IMR-90 (cell line): ENCODE measurements around the gene LUC7L3. TPM values are rescaled to one million over a fixed set of nuclear protein-coding genes. Genes with fewer than 3 reads are reported as not detected.

Source experiments
- ATAC-seq: fragments of 200-7000 bp; cut with Tn5 transposase; 2 replicates; pipeline ENCODE4 v1.9.1; 2020; ENCODE audit warnings: low read depth, mild to moderate bottlenecking, moderate library complexity
- BruUV-seq: library from RNA; stranded (reverse); fragments of 400-500 nt; replicated peaks from 2 replicates; lab custom pipeline; 2021; lab: Mats Ljungman, UMichigan
- CTCF ChIA-PET: fragments of 300-600 bp; formaldehyde crosslinking; extraction: SDS; loops from one replicate; lab custom pipeline; 2021; ENCODE audit warnings: antibody characterized with exemption; lab: Yijun Ruan, JAX
- POLR2A ChIA-PET: fragments of 300-600 bp; sonication (Branson Sonifier 250); formaldehyde crosslinking; loops from one replicate; lab custom pipeline; 2022; ENCODE audit warnings: antibody characterized with exemption; ENCODE audit not compliant: unreplicated experiment; lab: Charles Lee
- DNase-seq: peaks from one replicate; pipeline ENCODE4 v3.0.0; 2013
- H2AFZ ChIP-seq: replicated peaks from 2 replicates; pipeline ENCODE3; 2013; ENCODE audit warnings: low read length, mild to moderate bottlenecking; ENCODE audit not compliant: poor library complexity
- H2AK5ac ChIP-seq: 2 replicates; pipeline ENCODE4 v1.6.1; 2013; ENCODE audit warnings: low read depth, low read length, inconsistent platforms
- H2AK9ac ChIP-seq: replicated peaks from 2 replicates; pipeline ENCODE3; 2013; ENCODE audit warnings: mild to moderate bottlenecking, low read depth, low read length, moderate library complexity; ENCODE audit not compliant: poor library complexity
- H2BK120ac ChIP-seq: 2 replicates; pipeline ENCODE4 v1.6.1; 2013; ENCODE audit warnings: low read depth, low read length, inconsistent platforms
- H2BK15ac ChIP-seq: 3 replicates; pipeline ENCODE4 v1.6.1; 2013; ENCODE audit warnings: low read depth, low read length, inconsistent platforms
- H2BK20ac ChIP-seq: 2 replicates; pipeline ENCODE4 v1.6.1; 2013; ENCODE audit warnings: low read depth, mild to moderate bottlenecking, inconsistent platforms, low read length, moderate library complexity
- H2BK5ac ChIP-seq: 2 replicates; pipeline ENCODE4 v1.6.1; 2013; ENCODE audit warnings: mild to moderate bottlenecking, low read depth, low read length, inconsistent platforms; ENCODE audit not compliant: poor library complexity, severe bottlenecking
- H3K14ac ChIP-seq: replicated peaks from 2 replicates; pipeline ENCODE4 v1.6.1; 2013; ENCODE audit warnings: low read depth, low read length, inconsistent platforms
- H3K18ac ChIP-seq: 2 replicates; pipeline ENCODE4 v1.6.1; 2013; ENCODE audit warnings: low read depth, low read length, control low read depth
- H3K23ac ChIP-seq: 2 replicates; pipeline ENCODE4 v1.6.1; 2013; ENCODE audit warnings: low read depth, low read length, inconsistent platforms
- H3K27ac ChIP-seq: 2 replicates; pipeline ENCODE4 v1.5.1; 2013; ENCODE audit warnings: mild to moderate bottlenecking, control low read depth, low read length; ENCODE audit not compliant: insufficient read depth
- H3K27me3 ChIP-seq: 2 replicates; pipeline ENCODE4 v1.6.1; 2013; ENCODE audit warnings: low read length; ENCODE audit not compliant: control insufficient read depth, insufficient read depth
- H3K36me3 ChIP-seq: 2 replicates; pipeline ENCODE4 v1.6.1; 2013; ENCODE audit warnings: low read length, mixed read lengths; ENCODE audit not compliant: control insufficient read depth, insufficient read depth
- H3K4ac ChIP-seq: 2 replicates; pipeline ENCODE4 v1.6.1; 2013; ENCODE audit warnings: low read depth, low read length, inconsistent platforms
- H3K4me1 ChIP-seq: 2 replicates; pipeline ENCODE4 v1.6.1; 2013; ENCODE audit warnings: low read length, mixed read lengths; ENCODE audit not compliant: control insufficient read depth, insufficient read depth
- H3K4me2 ChIP-seq: 2 replicates; pipeline ENCODE4 v1.6.1; 2013; ENCODE audit warnings: low read depth, mild to moderate bottlenecking, control low read depth, low read length, moderate library complexity
- H3K4me3 ChIP-seq: 2 replicates; pipeline ENCODE4 v1.5.1; 2013; ENCODE audit warnings: low read depth, mild to moderate bottlenecking, control low read depth, low read length, moderate library complexity; ENCODE audit not compliant: insufficient read depth
- H3K56ac ChIP-seq: 2 replicates; pipeline ENCODE4 v1.6.1; 2013; ENCODE audit warnings: low read length, inconsistent platforms; ENCODE audit not compliant: insufficient read depth; ENCODE audit errors: extremely low read depth
- H3K79me1 ChIP-seq, 2 experiments: 2 replicates each; pipeline ENCODE4 v1.6.1; 2013; ENCODE audit warnings: low read length in 2 of 2, inconsistent platforms in 1 of 2, low read depth in 1 of 2
- H3K9ac ChIP-seq: 2 replicates; pipeline ENCODE4 v1.6.1; 2013; ENCODE audit warnings: low read depth, low read length, control low read depth
- H3K9me1 ChIP-seq: 2 replicates; pipeline ENCODE4 v1.6.1; 2013; ENCODE audit warnings: low read length, inconsistent platforms; ENCODE audit not compliant: insufficient read depth
- H3K9me3 ChIP-seq: 2 replicates; pipeline ENCODE4 v1.6.1; 2013; ENCODE audit warnings: low read length; ENCODE audit not compliant: control insufficient read depth, insufficient read depth
- H4K20me1 ChIP-seq: 2 replicates; pipeline ENCODE4 v1.6.1; 2013; ENCODE audit warnings: low read length, inconsistent platforms; ENCODE audit not compliant: insufficient read depth
- H4K5ac ChIP-seq: 2 replicates; pipeline ENCODE4 v1.6.1; 2013; ENCODE audit warnings: mild to moderate bottlenecking, low read depth, low read length, control low read depth
- H4K8ac ChIP-seq, 2 experiments: 2 replicates each; pipeline ENCODE4 v1.6.1; 2013; ENCODE audit warnings: low read depth in 2 of 2, low read length in 2 of 2, control low read depth in 1 of 2, inconsistent platforms in 1 of 2
- H4K91ac ChIP-seq: 2 replicates; pipeline ENCODE4 v1.6.1; 2013; ENCODE audit warnings: low read depth, low read length, inconsistent platforms; ENCODE audit not compliant: insufficient read depth
- BHLHE40 ChIP-seq: fragments of 150-350 bp; IDR thresholded peaks from 2 replicates; pipeline ENCODE4 v1.6.1; 2016; ENCODE audit warnings: mild to moderate bottlenecking, low read depth, low read length
- CEBPB ChIP-seq: IDR thresholded peaks from 2 replicates; pipeline ENCODE4 v1.6.1; 2012; ENCODE audit warnings: low read depth, low read length, improper control_type of control experiment
- CHD1 ChIP-seq: IDR thresholded peaks from 2 replicates; pipeline ENCODE4 v1.6.1; 2012; ENCODE audit warnings: low read depth, low read length, improper control_type of control experiment
- FOS ChIP-seq: fragments of 150-350 bp; IDR thresholded peaks from 2 replicates; pipeline ENCODE4 v1.6.1; 2016; ENCODE audit warnings: low read depth, low read length
- MAFK ChIP-seq: IDR thresholded peaks from 2 replicates; pipeline ENCODE4 v1.6.1; 2012; ENCODE audit warnings: low read depth, low read length, improper control_type of control experiment
- MAZ ChIP-seq: IDR thresholded peaks from 2 replicates; pipeline ENCODE4 v1.6.1; 2012; ENCODE audit warnings: low read depth, mild to moderate bottlenecking, low read length, improper control_type of control experiment, moderate library complexity, borderline replicate concordance
- MXI1 ChIP-seq: IDR thresholded peaks from 2 replicates; pipeline ENCODE4 v1.6.1; 2012; ENCODE audit warnings: low read depth, mild to moderate bottlenecking, low read length, moderate library complexity, borderline replicate concordance
- POLR2A ChIP-seq: IDR thresholded peaks from 2 replicates; pipeline ENCODE4 v1.6.1; 2012; ENCODE audit warnings: mild to moderate bottlenecking, low read depth, low read length
- RAD21 ChIP-seq: IDR thresholded peaks from 2 replicates; pipeline ENCODE4 v1.6.1; 2012; ENCODE audit warnings: low read length, improper control_type of control experiment
- RCOR1 ChIP-seq: IDR thresholded peaks from 2 replicates; pipeline ENCODE4 v1.6.1; 2012; ENCODE audit warnings: mild to moderate bottlenecking, low read length, improper control_type of control experiment; ENCODE audit not compliant: insufficient replicate concordance
- RFX5 ChIP-seq: IDR thresholded peaks from 2 replicates; pipeline ENCODE4 v1.8.0; 2012; ENCODE audit warnings: low read depth, mild to moderate bottlenecking, low read length, moderate library complexity
- WGBS, 2 experiments: methylation state at CpG; one replicate each; pipeline versions ENCODE4 v1.1.5 to v1.1.7; 2013; ENCODE audit warnings: missing lambda C conversion rate in 2 of 2; ENCODE audit not compliant: insufficient read length in 1 of 2; ENCODE audit errors: extremely low coverage in 2 of 2; 5-methylcytosine and 5-hydroxymethylcytosine counted together
- dilution Hi-C: fragments of 300-500 bp; cut with HindIII; formaldehyde crosslinking; loops from one replicate; pipeline ENCODE4 v1.14.3; 2018; ENCODE audit warnings: low sequenced_read_pairs; ENCODE audit not compliant: unreplicated experiment
- in situ Hi-C: fragments of 300-500 bp; cut with MboI; formaldehyde crosslinking; loops from 3 replicates; pipeline ENCODE4 v1.14.3; 2019; ENCODE audit warnings: low sequenced_read_pairs, inconsistent platforms, mixed read lengths
- intact Hi-C: fragments of 100-400 bp; cut with micrococcal nuclease; formaldehyde crosslinking; loops from 2 replicates; pipeline ENCODE4 v1.10.0; 2022
- polyA plus RNA-seq, 3 experiments: library from polyadenylated mRNA; depleted of rRNA; stranded (reverse); fragments of >200 nt; gene quantifications; 2 replicates each; pipeline ENCODE4 v1.2.3, GENCODE V29; 2012; ENCODE audit warnings: low replicate concordance in 1 of 3
- total RNA-seq: library from RNA; depleted of rRNA; stranded (reverse); fragments of >200 nt; gene quantifications from 2 replicates; pipeline ENCODE4 v1.2.3, GENCODE V29; 2012
- TF ChIP-seq, protein P1 (sequence below): conservative IDR thresholded peaks from 2 replicates; pipeline ENCODE4 v1.5.1; 2012; ENCODE audit warnings: mild to moderate bottlenecking, low read depth, low read length, improper control_type of control experiment
- TF ChIP-seq, protein P2 (sequence below): fragments of 150-350 bp; IDR thresholded peaks from 2 replicates; pipeline ENCODE4 v1.6.1; 2016; ENCODE audit warnings: low read depth, mild to moderate bottlenecking, low read length, moderate library complexity, borderline replicate concordance

The LUC7L3 gene
- total and polyA plus RNA-seq, 2 of the 4 experiments (the other 2 are of a cell fraction): 17.7 to 44.7 TPM

DNA sequence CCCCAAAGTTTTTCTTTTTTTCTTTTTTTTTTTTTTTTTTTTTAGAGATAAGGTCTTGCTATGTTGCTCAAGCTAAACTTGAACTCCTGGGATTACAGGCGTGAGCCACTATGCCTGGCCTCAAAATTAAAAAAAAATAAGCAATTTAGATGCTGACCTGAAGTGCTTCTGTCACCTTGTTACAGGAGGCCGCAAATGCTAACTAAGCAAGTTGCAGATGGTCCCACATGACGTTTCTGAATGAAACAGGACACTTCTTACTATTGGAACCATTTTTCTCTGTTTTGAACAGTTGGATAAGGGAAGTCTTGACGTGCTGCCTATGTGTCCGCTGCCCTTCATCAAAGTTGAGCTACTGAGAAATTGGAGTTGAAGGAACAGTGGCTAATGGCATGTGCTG, 39.1 kb downstream of the LUC7L3 start:
- no TSS peak for BruUV-seq
- no peak for ATAC-seq
- intact Hi-C loops (no loop called here), dilution Hi-C loops (no loop called here), in situ Hi-C loops (no loop called here)
- Histone ChIP-seq H4K5ac (no peak overlapping the region), H3K27ac (no peak overlapping the region), H3K14ac (no peak overlapping the region), H2BK15ac (no peak overlapping the region), H3K4me1 (no peaks in the 10 kb centered on the region), H3K9me1 (peaks cover 3% of the 10 kb centered on the region; the same call in 1 of the 2 replicates), H2BK120ac (no peak overlapping the region), H3K4me3 (no peak overlapping the region), H3K9ac (no peak overlapping the region), H3K9me3 (no peaks in the 10 kb centered on the region), H2AK5ac (no peak overlapping the region), H3K36me3 (peaks cover 4% of the 10 kb centered on the region), H2BK5ac (no peak overlapping the region), H4K91ac (no peak overlapping the region), H3K4me2 (no peak overlapping the region), H3K23ac (no peak overlapping the region), H3K56ac (no peak overlapping the region), H3K79me1 (no peaks in the 10 kb centered on the region), H4K8ac (no peak overlapping the region), H4K20me1 (0 out of 2 replicates have a peak, but pooled peaks cover 3% of the 10 kb centered on the region), H2AFZ (no peak overlapping the region), H3K27me3 (no peaks in the 10 kb centered on the region), H3K4ac (no peak overlapping the region), H3K18ac (no peak overlapping the region), H2BK20ac (no peak overlapping the region), H2AK9ac (no peak overlapping the region)
- no peak for DNase-seq
- ChIA-PET POLR2A (no interaction called here), CTCF (no interaction called here)
- TF ChIP-seq, protein P1, sequence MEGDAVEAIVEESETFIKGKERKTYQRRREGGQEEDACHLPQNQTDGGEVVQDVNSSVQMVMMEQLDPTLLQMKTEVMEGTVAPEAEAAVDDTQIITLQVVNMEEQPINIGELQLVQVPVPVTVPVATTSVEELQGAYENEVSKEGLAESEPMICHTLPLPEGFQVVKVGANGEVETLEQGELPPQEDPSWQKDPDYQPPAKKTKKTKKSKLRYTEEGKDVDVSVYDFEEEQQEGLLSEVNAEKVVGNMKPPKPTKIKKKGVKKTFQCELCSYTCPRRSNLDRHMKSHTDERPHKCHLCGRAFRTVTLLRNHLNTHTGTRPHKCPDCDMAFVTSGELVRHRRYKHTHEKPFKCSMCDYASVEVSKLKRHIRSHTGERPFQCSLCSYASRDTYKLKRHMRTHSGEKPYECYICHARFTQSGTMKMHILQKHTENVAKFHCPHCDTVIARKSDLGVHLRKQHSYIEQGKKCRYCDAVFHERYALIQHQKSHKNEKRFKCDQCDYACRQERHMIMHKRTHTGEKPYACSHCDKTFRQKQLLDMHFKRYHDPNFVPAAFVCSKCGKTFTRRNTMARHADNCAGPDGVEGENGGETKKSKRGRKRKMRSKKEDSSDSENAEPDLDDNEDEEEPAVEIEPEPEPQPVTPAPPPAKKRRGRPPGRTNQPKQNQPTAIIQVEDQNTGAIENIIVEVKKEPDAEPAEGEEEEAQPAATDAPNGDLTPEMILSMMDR: no peak
- TF ChIP-seq RFX5 (no peak), BHLHE40 (no peak), MXI1 (no peak), RCOR1 (no peak), CHD1 (no peak), RAD21 (no peak), MAFK (no peak), CEBPB (no peak), MAZ (no peak), FOS (no peak), POLR2A (no peak)
- TF ChIP-seq, protein P2, sequence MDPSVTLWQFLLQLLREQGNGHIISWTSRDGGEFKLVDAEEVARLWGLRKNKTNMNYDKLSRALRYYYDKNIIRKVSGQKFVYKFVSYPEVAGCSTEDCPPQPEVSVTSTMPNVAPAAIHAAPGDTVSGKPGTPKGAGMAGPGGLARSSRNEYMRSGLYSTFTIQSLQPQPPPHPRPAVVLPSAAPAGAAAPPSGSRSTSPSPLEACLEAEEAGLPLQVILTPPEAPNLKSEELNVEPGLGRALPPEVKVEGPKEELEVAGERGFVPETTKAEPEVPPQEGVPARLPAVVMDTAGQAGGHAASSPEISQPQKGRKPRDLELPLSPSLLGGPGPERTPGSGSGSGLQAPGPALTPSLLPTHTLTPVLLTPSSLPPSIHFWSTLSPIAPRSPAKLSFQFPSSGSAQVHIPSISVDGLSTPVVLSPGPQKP: no peak
- 58% methylated on average over 2 of the region's 5 CpGs; no CpG with 5 or more reads in 1 of the 2 experiments for WGBS, 2 experiments
